GM12872 (cell line): ENCODE data around the gene SLC5A7.

Experiments used
- CTCF ChIP-seq: IDR thresholded peaks from 3 replicates; pipeline ENCODE4 v1.5.1; 2011; ENCODE audit warnings: low read depth, mild to moderate bottlenecking, low read length, moderate library complexity; ENCODE audit not compliant: insufficient read depth

SLC5A7 gene

GRCh38 chr2:107986278-107987217 is at the start of gene SLC5A7:
Gene SLC5A7 (plus strand): TSS chr2:107986524. CDS start chr2:107988156, 1,632 bp downstream.
- no peak for TF ChIP-seq CTCF

- TF ChIP-seq CTCF: no peak
Observed at GRCh38 chr2:107961395-107961794, 24.9 kb upstream of the SLC5A7 start.

- TF ChIP-seq CTCF: no peak
Observed at GRCh38 chr2:107964185-107964584, 22.1 kb upstream of the SLC5A7 start.

- TF ChIP-seq CTCF: no peak
Observed at GRCh38 chr2:107984707-107985106, 1.6 kb upstream of the SLC5A7 start.

- no peak for TF ChIP-seq CTCF
Observed at GRCh38 chr2:107988108-107988507, 1.8 kb downstream of the SLC5A7 start.

- TF ChIP-seq CTCF: no peak
Observed at GRCh38 chr2:107989445-107989844, 3.1 kb downstream of the SLC5A7 start.

GRCh38 chr2:107990718-107991117 is 4.4 kb downstream of the SLC5A7 start:
- TF ChIP-seq CTCF: no peak
